HG03025 (cell line): ENCODE data around the gene EDNRA.

ENCODE experiments used
- ATAC-seq: cut with Tn5 transposase; IDR thresholded peaks from one replicate; pipeline ENCODE4 v1.9.1; 2021; ENCODE audit warnings: mild to moderate bottlenecking, moderate library complexity; ENCODE audit not compliant: unreplicated experiment, low FRiP score

Gene EDNRA

GRCh38 chr4:147535124-147535523 lies 54.2 kb downstream of the EDNRA start:
- no peak for ATAC-seq

DNA sequence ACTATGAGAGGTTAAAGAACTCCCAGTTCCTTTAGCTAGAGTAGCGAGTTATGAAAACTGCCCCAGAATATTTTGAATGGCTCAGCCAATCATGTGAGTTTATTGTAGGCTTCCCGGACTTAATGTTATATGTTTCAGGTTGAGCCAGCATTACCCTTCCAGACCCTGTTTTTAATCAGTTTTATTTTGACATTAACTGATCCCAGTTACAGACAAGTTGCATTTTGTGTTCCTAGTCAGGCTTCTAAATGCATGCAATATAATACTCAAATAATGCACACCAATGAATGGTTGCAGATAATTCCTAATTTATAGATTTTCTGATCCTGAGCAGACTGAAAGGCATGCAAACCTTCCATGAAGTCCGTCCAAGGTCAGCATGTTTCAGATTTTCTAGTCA lies 57.8 kb downstream of the EDNRA start:
- no peak for ATAC-seq

GRCh38 chr4:147539959-147540358 lies 59.1 kb downstream of the EDNRA start:
- no peak for ATAC-seq

DNA sequence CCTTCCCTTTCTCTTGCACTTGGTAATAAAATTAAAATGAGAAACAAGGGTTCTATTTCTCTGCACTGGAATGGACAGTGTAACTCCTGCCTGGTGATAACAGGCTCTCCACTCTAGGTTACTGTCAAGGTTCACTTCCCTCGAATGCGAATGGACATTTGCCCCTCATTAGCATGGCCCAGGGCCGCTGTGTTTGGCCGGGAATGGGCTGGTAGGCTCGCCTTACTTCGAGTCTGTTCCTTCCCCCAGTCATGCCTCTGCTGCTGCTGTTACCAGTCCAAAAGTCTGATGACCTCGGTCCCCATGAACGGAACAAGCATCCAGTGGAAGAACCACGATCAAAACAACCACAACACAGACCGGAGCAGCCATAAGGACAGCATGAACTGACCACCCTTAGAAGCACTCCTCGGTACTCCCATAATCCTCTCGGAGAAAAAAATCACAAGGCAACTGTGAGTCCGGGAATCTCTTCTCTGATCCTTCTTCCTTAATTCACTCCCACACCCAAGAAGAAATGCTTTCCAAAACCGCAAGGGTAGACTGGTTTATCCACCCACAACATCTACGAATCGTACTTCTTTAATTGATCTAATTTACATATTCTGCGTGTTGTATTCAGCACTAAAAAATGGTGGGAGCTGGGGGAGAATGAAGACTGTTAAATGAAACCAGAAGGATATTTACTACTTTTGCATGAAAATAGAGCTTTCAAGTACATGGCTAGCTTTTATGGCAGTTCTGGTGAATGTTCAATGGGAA lies 61.5 kb downstream of the EDNRA start:
- no peak for ATAC-seq

DNA sequence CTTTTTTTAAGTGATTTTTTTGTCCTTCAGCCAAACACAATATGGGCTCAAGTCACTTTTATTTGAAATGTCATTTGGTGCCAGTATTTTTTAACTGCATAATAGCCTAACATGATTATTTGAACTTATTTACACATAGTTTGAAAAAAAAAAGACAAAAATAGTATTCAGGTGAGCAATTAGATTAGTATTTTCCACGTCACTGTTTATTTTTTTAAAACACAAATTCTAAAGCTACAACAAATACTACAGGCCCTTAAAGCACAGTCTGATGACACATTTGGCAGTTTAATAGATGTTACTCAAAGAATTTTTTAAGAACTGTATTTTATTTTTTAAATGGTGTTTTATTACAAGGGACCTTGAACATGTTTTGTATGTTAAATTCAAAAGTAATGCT lies 62.1 kb downstream of the EDNRA start:
- no peak for ATAC-seq

DNA sequence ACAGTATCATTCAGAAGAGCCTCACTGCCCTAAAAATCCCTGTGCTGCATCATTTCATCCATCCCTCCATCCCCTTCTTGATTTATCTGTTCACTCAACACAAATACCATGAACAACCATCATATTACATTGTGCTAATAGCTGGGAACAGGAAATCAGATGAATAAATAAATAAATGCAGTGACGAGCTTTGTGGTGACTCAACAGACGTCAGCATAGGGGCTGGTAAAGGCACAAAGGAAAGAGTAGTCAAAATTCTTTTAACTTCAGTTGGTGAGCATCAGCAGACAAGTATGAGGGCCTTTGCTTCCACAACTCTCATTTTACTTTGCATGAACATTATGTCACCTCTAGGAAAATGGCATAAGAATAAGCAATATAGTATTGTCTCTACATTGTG lies 65.5 kb downstream of the EDNRA start:
- ATAC-seq, result no peak

DNA sequence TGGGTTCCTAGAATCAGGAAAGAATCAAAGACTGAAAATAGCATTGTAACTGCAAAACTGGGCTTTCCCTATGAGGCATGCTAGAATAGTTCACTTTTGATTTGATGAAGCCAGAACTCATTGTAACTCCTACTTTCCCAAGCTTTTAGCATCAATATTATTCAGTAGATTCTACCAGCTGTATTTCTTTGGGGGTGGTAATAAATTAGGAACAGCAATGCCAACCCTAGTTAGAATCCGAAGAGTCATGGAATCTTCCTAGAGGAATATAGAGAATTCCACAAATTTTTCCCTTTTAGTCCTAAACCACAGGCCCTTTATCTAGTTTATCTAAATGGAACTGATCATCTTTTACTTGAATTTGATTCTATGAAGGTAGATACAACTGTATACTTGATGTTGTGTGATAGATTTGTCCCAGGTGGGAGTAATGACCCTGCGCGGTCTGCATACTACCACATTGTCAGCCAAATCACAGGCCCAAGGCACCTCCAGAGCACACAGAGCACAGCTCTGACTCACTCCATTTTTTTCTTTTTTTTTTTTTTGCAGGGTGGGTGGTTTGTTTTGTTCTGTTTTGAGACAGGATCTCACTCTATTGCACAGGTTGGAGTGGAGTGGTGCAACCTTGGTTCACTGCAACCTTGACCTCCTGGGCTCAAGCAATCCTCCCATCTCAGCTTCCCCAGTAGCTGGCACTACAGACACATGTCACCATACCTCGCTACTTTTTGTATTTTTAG lies 66.6 kb downstream of the EDNRA start:
- ATAC-seq, result no peak

DNA sequence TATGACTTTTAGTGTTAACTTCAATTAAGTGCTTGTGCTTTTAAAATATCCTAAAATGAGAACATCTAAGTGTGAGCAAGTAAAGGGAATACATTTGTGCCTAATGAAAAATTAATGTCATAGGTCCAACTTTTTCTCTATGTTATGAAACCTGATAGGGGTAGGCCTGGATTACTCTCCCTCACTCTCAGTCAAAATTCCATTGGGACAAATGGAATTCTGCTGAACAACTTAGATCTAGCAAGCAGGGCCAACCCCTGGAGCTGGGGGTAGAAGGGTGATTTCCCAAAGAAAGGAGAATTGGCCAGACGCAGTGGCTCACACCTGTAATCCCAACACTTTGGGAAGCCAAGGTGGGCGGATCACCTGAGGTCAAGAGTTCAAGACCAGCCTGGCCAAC lies 67.4 kb downstream of the EDNRA start:
- ATAC-seq, result no peak

GRCh38 chr4:147550626-147551246 lies 69.8 kb downstream of the EDNRA start:
- ATAC-seq, result peak; percentile 61

DNA sequence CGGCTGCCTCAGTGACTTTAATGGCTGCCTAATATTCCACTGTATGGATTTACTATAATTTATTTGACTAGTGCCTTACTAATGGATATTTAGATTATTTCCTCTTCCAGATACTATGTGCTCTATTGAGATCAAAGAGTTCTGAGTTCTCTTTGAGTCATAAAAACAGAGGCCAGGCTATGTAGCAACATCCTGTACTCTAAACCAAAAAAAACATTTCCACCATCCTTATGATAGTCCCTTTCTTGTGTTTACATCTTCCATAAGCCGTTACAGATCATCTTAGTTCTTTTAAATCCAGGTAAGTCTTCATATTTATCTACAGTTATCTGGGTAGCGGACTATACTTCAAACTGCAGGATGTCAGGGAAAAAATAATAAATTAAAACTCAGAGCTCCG lies 79.7 kb downstream of the EDNRA start:
- no peak for ATAC-seq

DNA sequence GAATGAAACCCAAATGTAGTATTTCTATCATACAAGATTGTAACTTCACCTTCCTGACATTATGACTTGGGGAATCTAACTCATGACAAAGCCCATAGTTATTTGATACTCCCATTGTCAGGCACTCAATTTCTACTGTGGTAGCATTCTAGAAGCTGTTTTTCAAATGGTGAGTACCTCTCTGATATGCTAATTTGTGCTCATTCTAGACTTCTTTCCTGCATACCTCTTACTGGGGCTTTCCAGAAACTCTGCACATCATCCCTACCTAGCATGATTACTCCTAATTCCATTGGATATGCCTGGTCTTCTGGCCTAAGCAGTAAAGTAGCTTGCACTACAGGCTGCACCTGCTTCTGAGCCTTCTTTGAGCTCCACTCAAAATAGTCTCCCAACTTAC lies 85.9 kb downstream of the EDNRA start:
- ATAC-seq, result no peak

- ATAC-seq, result no peak
Observed at GRCh38 chr4:147567276-147567675, 86.4 kb downstream of the EDNRA start.

GRCh38 chr4:147570616-147571015 lies 89.7 kb downstream of the EDNRA start:
- no peak for ATAC-seq

GRCh38 chr4:147571036-147571770 lies 90.3 kb downstream of the EDNRA start:
- ATAC-seq, result no peak

GRCh38 chr4:147576084-147576483 lies 95.2 kb downstream of the EDNRA start:
- ATAC-seq, result no peak

DNA sequence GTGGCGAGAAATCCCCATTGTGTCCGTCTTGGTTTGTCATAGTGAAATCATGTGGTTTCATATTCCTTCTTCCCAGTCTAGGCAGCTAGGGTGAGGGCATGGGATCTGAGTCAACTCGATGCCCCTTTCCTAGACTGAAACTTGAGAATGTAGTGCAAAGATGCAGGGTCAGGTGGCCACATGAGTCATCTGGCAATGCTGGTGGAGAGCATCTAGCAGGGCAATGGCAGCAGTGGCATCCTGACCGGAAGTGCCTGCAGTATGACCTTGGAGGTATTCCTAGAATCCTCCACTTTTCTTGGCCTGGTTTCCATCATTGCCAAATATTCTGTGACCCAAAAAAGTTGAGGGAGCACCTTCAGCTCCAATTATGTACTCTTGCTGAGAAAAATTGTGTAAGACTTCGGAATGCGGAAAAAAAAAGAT lies 97.2 kb downstream of the EDNRA start:
- no peak for ATAC-seq

- ATAC-seq, result no peak
Observed at GRCh38 chr4:147578593-147578992, 97.7 kb downstream of the EDNRA start.

GRCh38 chr4:147580396-147580795 lies 99.5 kb downstream of the EDNRA start:
- ATAC-seq, result no peak

- no peak for ATAC-seq
Observed at GRCh38 chr4:147581606-147582350, 100.9 kb downstream of the EDNRA start.

DNA sequence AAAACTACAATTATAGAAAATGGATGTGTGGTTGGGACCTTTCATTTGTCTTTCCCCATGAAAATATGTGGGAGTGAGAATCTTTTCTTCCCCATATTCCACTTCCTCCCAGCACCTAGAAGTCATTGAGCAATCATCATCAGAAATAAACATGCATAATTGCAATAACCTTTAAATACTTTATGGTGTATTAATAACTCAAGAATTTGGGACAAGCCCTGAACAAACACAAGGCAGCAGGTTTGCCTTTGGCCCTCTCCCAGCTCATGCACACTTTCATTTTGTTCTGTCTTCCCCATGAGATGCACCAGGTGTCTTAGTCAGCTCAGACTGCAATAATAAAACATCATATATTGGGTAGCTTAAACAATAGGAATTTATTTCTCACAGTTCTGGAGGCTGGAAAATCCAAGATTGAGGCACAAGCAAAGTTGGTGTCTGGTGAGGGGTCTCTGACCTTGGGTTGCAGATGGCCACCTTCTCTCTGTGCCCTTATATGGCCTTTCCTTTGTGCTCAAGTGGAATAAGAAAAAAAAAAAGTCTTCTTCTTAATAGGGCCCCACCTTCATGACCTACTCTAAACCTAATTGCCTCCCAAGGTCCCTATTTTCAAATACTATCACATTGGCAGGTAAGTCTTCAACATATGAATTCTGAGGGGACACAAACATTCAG lies 101.6 kb downstream of the EDNRA start:
- ATAC-seq, result no peak
